HK-2 (cell line): ENCODE results near the gene TMEM161B.
"Not testable (repeated sequence)": the region's sequence is repeated elsewhere in the genome, so short reads cannot be mapped to it uniquely, and the experiment has no call there.

ENCODE experiments used
- DNase-seq: peaks from one replicate; pipeline ENCODE4 v3.0.0-alpha.2; 2018; ENCODE audit not compliant: unreplicated experiment

TMEM161B gene

DNA sequence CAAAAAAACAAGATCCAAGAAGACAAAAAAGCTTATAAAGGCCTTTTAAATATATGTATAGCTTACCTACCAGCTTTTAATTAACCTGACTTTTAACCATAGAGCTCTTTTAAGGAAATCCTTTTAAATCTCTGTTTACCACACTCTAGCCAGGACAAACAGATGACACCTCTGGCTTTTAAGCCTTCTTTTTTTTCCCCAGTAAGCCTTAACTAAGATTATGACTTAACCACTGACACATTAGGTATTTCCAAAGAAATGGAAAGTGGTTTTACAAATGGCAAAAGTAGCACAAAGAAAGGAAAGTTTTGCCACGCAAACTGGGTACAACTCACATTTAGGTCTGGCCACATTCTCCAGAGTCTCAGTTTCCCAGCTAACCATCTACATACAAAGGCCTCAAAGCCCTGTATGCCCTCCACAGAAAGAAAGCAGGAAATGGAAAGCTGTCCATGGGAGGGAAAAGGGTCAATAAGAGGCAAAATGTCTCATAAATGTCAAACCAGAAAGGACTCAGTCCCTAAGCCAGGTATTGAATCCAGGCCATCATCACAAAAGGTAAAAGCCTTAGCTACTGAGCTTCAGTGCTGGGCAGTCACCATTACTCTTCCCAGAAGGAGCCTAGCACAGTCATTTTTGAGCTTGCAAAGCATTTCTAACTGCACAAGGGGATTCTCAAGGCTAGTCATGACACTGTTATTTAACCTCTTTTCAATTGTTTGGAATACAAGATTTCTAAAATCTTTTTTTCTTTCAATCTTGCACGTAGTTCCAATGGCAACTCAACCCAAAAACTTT is 19.7 kb downstream of the TMEM161B start:
- DNase-seq: no peak

DNA sequence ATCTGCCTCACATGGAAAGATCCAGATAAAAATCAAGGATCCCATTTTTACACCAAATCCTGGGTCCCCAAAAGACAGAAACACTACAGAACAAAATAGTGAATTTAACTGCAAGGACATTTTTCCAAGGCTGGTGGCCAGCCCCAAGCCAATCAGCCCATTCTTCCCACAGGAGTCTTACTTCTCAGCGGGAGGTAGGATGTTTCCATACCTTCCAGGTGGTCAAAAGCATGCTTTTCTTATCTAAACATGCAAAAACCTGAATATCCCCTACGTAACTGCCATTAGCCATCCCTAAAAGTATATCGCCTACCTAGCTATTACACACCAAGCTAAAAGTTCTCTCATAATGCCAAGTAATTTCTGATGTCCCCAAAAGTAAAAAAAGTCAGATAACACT is 20.6 kb downstream of the TMEM161B start:
- DNase-seq: no peak

DNA sequence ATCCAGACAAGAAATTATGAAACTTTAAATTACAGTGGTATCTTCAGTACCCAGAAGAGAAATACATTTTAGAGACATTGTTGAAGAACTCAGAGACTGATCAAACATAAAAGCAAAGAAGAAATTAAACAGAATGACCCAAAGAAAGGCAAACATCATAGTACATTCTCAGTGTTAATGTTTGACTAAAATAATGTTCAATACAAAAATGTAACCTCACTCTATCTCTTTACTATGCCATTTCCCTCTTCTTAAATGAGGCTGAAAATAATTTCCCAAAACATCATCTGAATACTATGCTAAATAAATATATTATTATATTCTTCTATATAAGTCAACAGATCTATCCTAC is 22.8 kb downstream of the TMEM161B start:
- DNase-seq: no peak

DNA sequence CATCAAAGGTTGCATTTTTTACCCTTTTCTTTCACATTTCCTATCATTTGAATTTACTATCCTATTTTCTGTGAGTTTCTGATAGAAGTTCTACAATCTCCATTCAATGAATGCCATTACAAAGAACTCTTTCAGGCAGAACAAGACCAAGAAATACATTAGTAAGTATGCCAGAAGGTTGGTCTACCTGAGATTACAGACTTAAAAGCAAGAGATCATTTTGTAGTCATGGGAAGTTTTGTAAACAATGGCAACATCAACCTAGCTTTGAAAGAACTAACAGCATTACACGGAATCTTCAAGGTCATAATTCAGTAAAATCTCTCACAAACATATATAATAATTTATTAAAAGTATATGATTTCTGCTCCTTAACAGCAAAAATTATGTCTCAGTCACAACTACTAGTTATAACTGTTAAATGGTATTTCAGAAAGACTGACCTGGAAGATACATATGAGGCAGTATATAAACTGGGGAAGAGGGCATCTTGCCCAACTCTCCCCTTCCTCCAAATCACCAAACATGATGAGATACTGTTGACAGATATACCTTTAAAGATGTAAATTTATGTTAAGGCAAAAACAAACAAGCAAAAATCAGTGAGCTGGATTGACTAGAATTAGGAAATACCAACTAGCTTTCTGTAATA is 23.3 kb downstream of the TMEM161B start:
- DNase-seq: no peak

DNA sequence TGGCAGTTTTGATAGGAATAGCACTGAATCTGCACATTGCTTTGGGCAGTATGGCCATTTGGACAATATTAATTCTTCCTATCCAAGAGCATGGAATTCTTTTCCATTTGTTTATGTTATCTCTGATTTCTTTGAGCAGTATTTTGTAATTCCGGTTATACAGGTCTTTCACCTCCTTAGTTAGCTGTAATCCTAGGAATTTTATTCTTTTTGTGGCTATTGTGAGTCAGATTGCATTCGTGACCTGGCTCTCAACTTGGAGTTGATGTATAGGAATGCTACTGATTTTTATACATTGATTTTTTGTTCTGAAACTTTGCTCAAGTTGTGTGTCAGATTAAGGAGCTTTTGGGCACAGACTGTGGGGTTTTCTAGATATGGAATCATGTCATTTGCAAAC is 24.0 kb downstream of the TMEM161B start:
- DNase-seq: no peak

DNA sequence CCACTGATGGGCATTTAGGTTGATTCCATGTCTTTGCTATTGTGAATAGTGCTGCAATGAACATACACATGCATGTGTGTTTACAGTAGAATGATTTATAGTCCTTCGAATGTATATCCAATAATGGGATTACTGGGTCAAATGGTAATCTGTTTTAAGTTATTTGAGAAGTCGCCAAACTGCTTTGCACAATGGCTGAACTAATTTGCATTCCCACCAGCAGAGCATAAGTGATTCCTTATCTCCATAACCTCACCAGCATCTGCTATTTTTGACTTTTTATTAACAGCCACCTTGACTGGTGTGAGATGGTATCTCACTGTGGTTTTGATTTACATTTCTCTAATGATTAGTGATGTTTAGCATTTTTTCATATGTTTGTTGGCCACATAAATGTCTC is 25.2 kb downstream of the TMEM161B start:
- DNase-seq: not testable (repeated sequence)

DNA sequence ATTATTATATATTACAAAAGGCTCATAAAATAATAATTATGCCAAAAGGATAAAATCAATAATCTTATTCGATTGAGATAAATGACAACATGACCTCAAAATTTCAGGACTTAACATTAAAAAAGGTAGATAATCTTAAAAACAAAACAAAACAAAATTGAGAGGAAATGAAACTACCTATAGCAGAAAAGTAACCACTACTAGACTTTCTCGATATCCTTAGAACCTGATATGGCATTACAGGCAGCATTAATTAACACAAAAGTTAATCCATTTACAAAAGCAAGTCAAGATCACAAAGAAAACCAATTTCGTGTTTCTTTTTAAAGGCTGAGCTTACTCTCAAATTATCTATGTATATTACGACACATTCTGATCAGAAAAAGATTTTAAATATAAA is 29.9 kb downstream of the TMEM161B start:
- no peak for DNase-seq

DNA sequence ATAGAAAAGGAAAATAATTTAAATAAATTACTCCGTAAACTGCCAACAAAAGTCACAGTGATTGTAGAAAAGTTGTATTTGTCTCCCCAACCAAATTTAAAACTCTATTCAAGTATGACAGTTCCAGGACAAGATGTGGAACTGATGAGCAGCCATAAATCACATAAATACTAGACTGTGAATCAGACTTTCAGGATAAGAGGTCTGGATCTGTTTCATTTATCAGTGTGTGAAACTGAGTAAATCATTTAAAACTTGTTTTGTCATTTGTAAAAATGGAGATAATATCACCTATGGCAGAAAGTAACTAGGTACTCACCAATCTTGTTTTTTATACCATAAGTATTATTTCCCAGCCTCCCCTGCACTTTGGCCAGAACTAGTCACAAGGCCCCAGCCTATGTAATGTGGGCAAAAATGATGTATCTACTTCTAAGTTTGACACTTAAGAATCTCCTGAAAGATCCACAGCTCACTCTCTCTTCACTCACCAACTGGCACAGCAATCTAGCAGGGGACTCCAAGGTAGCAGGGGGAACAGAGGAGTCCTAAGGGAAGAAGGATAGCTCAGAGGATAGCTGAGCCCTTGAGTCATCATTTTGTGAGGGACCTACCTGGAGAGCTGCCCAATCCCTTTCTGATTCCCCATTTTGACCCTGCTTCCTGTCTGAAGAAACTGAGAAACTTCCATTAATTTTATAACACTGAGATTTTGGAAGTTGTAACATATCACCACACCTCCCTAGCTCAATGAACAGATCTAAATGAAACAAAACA is 31.6 kb downstream of the TMEM161B start:
- no peak for DNase-seq

DNA sequence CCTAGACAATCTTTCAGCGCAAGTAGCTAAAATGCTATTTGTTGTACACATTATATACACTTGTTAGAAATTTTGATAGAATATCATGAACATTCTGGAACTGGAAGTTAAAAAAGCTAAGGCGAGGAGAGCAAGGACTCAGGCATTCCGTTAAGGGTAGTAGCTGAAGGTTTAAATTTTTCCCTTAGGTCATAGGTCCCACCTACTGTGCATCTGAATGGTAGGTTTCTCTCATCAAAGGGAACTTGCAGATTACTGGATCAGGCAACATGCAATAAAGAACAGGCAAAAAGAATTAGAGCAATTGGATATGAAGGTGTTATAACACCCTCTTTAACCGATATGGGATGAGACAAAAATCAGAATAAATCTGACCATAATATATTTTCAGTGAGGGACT is 32.8 kb downstream of the TMEM161B start:
- no peak for DNase-seq

DNA sequence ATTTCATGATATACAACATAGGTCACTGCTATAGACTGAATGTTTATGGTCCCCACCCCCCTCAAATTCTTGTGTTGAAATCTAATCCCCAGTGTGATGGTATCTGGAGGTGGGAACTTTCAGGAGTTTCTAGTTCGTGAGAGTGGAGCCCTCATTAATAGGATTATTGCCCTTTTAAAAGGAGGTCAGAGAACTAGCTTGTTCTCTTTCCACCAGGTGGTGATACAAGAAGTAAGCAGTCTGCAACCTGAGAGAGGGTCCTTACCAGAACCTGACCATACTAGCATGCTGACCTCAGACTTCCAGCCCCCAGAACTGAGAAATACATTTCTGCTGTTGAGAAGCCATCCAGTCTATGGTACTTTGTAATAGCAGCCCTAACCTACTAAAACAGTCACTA is 33.3 kb downstream of the TMEM161B start:
- DNase-seq: no peak

DNA sequence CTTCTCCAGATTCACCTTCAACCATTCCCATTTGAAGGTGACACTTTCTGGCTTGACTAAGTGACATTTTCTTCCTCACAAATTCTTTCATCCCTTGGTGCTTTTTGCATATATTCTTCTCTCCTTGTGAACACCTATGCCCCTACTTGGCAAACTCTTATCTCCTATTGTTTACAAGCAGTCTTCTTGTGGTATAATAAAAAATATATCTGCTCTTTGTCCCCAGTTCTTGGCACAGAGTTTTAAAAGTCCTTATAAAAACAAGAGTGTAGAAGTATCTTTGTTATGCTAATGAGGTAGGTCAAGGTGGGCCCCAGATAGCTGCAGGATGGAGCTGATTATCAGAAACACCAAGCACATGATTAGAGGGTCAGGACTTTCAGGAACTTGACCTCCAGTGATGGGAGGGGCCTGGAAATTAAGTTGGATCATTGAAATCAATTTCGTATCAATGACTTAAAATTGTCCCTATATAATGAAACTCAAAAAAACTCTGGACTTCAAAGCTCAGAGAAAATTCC is 38.0 kb downstream of the TMEM161B start:
- no peak for DNase-seq

DNA sequence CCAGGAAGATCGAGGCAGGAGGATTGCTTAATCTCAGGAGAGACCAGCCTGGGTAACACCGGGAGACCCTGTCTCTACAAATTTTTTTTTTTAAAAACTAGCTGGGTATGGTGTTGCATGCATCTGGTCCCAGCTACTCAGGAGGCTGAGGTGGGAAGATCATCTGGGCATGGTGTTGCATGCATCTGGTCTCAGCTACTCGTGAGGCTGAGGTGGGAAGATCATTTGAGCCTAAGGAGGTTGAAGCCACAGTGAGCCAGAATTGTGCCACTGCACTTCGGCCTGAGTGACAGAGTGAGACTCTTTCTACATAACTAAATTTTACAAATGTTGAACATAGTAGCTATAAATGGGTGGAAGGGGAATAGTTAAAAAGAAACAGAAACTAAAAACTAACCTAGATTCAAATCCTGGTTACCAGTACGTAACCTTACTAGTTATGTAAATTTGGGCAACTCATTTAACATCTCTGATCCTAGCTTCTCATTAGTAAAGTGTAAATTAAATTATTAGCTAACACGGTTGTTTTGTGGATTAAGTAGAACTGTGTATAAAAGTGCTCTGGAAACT is 41.7 kb downstream of the TMEM161B start:
- DNase-seq: no peak

DNA sequence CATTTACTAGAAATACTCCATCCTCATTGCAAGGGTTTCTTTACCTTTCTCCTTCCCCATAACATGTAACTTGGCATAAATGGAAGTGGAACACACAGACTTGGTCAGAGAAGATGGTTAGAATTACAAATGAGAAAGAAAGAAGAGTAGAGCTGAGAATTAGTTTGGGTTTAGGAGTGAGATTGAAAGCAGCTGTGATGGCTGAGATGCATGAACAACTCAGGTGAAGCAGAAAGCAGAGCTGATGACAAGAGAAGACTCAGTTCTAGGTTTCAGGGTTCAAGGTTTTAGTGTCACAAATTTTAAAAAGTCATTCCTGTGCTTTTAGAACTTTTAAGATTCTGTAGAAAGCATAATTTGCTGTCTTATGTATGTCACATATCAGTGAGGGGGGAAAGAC is 54.0 kb downstream of the TMEM161B start:
- no peak for DNase-seq

DNA sequence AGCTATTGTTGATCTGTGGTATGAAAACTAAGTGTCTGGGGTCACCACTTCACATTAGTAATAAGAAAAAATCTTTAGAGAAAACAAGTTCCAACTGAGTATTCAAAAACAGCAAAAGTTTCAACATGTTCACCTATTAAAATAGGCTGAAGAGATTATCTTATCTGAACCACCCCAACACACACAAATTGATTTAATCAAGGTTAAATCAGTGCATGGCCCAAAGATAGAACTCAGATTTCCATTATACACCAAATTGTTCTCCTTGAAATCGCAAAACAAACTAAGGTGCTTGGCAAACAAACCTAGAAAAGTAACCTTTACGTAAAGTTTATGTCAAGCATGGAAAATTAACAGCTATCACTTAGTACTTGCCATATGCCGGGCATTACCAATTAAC is 61.1 kb downstream of the TMEM161B start:
- no peak for DNase-seq

DNA sequence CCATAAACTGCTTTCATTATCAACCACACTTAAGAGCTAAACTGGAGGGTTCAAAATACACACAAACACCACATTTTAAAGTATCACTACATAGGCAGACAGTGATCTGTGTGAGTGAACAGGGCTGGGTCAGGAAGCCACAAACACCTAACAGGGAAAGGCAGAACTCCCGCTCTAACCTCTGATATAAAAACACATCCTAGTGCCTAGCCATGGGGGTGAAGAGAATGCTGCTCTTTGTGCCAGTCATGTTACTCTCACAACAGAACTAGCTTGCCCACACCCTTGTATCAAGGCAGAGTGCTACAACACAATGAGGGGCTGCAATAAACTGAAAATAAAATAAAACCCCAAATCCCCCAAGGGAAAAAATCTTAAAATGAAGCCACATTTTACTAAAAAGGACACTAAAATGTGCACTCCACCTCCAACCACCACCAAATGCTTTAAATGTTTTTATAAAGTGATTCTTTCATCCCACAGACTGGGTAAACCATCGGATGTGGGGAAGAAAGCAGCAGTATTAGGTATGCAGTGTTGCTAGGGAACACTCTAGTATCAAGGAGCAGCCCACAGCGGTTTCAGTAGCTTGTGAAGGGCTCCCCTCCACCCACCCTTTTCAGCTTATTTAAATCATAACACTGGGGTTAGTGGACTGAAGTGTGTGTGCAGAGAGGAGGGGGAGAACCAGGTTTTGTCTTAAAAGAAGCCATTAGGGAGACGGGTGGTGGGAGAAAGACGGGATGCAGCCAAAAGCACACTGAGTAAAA is 64.5 kb downstream of the TMEM161B start:
- DNase-seq: no peak

DNA sequence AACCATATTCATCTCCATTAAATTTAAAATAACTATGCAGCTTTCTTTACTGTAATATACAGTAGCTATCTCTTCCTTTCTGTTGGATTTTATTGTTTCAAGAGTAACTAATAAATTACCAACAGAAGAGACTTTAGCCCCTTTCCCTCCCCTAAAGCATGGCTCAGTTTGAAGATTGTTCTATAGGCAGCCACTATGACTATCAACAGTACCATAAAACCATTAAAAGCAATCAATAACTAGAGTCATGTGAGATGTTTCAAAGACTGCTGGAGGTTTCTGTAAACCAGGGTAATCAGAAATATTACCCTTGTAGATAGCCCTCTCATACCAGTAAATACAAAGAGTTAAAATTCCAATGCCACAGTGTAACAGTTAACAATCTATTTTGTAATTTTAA is 73.0 kb downstream of the TMEM161B start:
- no peak for DNase-seq

DNA sequence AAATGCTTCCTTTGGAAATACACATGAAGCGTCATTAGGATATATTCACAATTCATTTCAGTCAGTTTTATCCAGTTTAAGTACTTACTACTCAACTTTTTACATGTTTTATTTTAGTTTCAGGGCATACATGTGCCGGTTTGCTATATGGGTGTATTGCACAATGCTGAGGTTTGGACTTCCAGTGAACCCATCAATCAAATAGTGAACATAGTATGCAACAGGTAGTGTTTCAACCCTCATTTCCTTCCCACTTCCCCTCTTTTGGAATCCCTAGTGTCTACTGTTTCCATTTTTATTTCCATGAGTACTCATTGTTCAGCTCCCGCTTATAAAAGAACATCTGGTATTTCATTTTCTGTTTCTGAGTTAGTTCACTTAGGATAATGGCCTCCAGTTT is 74.7 kb downstream of the TMEM161B start:
- DNase-seq: no peak

DNA sequence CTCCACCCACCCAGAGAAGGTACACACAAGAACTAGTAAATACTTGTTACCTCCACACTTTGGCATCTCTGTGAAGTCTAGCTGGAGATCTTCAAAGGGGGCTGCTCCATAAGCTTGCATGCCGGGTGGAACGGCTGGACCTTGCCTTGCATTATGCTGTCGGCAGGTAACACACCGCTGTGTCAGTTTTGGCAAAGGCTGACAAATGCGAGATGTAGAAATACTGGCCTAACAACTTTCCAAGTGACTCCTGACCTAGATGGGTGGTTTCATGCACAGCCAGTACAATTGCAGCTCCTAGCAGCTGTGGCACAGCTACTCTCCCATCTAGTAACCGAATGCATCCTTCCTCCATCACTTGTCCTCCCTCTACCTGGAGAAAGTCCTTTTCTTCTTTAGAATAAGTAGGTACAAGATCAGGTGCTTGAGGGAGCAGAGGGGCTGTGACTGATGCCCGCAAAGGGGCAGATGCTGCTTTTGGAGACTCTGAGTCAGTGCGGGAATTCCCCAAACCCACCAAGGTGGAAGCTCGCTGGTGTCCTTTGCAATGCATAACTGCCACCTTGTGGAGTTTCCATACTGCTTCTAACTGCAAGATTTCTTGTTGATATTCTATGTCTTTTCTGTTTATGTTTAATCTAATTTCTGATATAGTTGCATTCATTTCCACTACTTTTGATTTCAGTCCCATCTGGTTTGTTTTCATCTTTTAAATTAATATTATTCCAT is 78.4 kb downstream of the TMEM161B start:
- no peak for DNase-seq

DNA sequence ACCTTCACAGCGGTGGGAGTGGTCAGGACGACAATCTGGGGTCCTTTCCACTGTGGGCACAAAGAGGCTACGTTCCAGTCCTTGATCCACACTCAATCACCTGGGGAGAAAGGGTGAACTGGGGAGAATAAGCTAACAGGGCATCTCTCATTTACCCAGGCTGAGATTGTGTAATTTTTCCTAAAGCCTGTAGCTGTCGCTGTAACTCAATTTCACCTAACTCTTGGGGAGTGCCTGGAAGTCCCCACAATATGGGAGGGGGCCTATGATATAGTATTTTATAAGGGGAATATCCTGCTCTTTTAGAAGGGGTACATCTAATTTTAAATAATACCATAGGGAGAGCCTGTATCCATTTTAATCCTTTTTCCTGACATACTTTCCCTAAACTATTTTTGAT is 79.2 kb downstream of the TMEM161B start:
- DNase-seq: not testable (repeated sequence)

DNA sequence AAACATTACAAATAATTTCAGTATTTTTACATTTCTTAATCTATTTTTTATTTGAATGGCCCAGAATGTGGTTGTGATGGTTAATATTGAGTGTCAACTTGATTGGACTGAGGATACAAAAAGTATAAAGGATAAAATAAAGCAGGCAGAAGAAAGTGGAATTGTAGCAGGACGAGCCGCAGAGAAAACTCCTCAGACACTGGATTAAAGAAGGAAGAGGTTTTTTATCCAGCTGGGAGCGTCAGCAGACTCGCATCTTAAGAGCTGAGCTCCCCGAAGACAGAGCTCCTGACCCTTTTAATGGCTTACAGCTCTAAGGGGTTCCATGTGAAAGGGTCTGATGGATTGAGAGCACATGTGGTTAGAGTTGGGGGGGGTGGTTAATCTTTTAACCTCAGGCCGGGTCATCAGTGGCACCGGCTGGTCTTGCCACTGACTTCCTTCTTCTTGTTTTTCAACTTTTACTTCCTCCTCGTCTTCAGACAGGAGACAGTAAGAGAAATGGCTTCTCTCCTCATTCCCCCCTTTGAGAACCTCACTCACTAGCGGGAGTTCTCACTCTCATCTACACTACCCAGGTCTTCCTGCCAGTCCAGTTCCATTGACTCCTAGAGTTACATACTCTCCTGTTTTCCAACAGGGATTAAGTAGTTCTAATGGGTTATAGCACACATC is 80.0 kb downstream of the TMEM161B start:
- DNase-seq: no peak
